NT2/D1 (cell line): Measurements from ENCODE around the gene SNCAIP.

Experiments
- SUZ12 ChIP-seq: IDR thresholded peaks from 2 replicates; pipeline ENCODE4 v1.6.1; 2011; ENCODE audit not compliant: insufficient read length, insufficient read depth; ENCODE audit errors: extremely low read depth
- YY1 ChIP-seq: IDR thresholded peaks from 2 replicates; pipeline ENCODE4 v1.6.1; 2011; ENCODE audit not compliant: insufficient read length, insufficient read depth
- ZNF274 ChIP-seq: IDR thresholded peaks from 2 replicates; pipeline ENCODE4 v1.6.1; 2011; ENCODE audit warnings: mild to moderate bottlenecking, low read depth, low read length

GRCh38 chr5:122384739-122385235 lies 72.8 kb downstream of the SNCAIP start:
- no peak for TF ChIP-seq ZNF274
- no peak for TF ChIP-seq SUZ12
- TF ChIP-seq YY1, result no peak
